Activated CD4-positive, alpha-beta T cell treated with anti-CD3 and anti-CD28 coated beads, Interleukin-2, amount 50 U/mL, for 24 hours (primary cell): ENCODE data around the gene EVA1C.
"Not testable (repeated sequence)": the region's sequence is repeated elsewhere in the genome, so short reads cannot be mapped to it uniquely, and the experiment has no call there.

Experiments used
- DNase-seq, 2 donors: peaks; one replicate each; pipeline ENCODE4 v3.0.0-alpha.2; 2020; ENCODE audit warnings: low read depth in 1 of 2, low spot score in 1 of 2

Gene EVA1C

GRCh38 chr21:32424191-32424535, 11.7 kb downstream of the EVA1C start:
- DNase-seq, result no peak

DNA sequence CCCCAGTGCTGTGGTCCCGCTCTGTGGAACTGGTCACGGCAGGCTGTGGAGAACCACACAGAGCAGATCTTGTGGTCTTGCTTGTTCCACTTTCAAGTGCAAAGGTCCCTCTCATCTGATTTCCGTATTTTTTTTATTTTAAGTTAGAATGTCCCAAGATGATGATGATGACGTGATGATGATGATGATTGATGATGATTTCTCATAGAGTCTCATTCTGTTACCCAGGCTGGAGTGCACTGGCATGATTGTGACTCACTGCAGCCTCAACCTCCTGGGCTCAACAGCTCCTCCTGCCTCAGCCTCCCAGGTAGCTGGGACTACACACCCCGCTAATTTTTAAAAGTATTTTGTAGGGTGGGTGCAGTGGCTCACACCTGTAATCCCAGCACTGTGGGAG, 12.2 kb downstream of the EVA1C start:
- no peak for DNase-seq

GRCh38 chr21:32425628-32426027, 13.1 kb downstream of the EVA1C start:
- no peak for DNase-seq

- DNase-seq, result no peak
These were observed 13.6 kb downstream of the EVA1C start for GRCh38 chr21:32426066-32426465.

- no peak for DNase-seq
These were observed 14.1 kb downstream of the EVA1C start for GRCh38 chr21:32426592-32427051.

DNA sequence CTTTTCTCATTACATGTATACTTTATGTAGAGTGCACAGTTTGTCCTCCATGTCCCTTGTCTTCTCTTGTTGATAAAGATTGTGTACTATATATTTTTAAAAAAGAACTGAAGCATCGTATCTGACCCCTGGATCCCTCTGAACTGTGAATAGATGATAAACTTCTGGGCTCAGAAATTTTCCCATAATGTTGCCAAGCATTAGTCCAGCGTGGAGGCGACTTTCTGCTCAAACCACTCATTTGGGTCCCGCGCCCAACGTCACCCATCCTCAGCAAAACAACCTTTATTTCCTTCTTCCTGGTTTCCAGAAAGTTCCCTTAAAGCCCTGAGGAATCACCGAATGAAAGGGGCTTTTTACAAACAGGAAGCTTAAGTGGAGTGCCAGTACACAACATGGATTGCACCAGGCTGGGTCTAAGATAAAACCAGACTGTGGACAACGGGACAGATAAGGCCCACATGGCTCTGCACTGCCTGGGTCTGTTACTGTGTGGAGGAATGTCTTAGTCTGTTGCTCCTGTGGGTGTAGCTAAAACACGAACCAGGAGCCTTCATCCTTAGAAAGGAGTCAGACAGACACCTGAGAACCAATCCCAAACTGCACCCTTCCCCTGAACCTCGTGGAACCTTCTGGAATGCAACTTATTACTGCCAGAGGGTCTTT, 15.6 kb downstream of the EVA1C start:
- no peak for DNase-seq

GRCh38 chr21:32432982-32433660, 20.6 kb downstream of the EVA1C start:
- DNase-seq, result not testable (repeated sequence)

DNA sequence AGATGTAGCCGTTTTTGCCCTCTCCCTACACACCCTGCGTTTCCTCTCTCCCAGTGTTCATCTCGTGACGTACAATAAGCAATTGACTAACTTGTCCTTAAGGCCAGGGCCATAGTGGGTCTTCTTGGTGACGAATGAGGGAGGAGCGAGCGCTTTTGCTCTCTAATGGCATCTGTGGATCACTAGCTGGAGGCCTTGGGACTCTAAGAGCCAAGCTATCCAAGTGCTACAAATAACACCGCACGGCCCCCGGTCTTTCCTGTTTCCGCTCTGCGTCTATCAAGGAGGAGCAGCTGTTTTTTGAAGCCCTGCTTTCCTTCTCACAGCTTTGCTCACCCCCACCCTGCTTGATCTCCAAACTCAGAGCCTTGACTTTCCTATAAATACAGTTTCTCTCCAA, 25.2 kb downstream of the EVA1C start:
- no peak for DNase-seq

- DNase-seq, result no peak
These were observed 30.2 kb downstream of the EVA1C start for GRCh38 chr21:32442566-32443318.

- no peak for DNase-seq
These were observed 32.6 kb downstream of the EVA1C start for GRCh38 chr21:32445101-32445500.

- DNase-seq, result not testable (repeated sequence)
These were observed 33.9 kb downstream of the EVA1C start for GRCh38 chr21:32446440-32446839.

GRCh38 chr21:32447224-32447623, 34.7 kb downstream of the EVA1C start:
- no peak for DNase-seq

DNA sequence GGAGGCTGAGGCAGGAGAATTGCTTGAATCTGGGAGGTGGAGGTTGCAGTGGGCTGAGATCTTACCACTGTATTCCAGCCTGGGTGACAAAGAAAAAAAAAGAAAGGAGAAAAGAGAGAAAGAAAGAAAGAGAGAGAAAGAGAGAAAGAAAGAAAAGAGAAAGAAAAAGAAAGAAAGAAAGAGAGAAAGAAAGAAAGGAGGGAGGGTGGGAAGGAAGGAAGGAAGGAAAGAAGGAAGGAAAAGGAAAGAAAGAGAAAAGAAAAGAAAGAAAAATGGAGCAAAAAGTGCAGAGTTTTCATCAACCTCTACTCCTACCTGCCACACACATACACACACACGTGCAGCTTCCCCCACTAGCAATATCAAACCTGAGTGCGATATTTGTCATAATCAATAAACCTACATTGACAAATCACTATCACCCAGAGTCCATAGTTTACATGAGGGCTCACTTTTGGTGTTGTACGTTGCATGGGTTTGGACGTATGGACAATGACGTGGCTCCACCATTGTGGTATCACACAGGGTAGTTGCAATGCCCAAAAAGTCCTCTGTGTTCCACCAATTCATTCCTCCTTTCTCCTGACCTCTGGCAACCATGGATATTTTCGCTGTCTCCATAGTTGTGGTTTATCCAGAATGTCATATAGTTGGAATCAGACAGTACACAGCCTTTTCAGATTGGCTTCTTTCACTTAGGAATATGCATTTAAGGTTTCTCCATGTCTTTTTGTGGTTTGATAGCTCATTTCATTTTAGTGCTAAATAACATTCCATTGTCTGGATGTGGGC, 36.5 kb downstream of the EVA1C start:
- no peak for DNase-seq

DNA sequence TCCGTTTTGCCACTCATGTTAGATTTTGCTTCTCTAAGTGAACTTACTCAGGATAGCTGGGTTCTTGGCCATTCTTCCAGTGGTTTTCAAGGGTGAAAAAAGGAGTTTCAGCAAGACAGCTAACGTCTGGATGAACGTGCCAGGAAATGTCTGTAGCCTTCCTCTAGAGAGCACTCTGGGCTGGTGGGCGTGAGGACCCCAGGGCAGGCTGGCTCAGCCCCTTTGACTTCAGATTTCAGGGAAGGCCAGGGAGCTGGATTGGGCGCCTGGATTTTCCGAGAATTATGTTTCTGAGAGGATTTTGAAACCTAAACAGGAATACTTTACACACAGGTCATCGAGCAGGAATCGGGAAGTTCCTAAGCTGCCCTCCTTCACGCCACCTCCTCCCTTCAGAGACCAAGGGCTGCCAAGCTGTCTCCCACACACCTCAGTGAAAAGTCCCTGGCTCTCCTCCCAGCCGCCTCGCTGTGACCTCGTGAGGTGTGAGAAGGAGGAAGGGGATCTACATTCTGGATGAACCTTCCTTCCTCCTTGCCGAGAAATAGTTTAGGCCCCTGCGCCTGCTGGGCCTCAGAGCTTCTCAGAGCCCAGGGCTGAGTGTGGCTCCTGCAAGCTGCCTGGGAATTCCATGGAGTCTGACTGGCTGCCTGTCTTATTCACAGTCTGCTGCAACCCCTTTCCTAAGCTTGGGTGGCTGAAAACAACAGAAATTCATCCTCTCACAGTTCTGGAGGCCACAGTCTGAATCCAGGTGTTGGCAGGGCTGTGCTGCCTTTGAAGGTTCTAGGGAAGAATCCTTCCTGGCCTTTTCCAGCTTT, 38.6 kb downstream of the EVA1C start:
- DNase-seq, result not testable (repeated sequence)

GRCh38 chr21:32452191-32452590, 39.7 kb downstream of the EVA1C start:
- not testable (repeated sequence) for DNase-seq

GRCh38 chr21:32452641-32453040, 40.1 kb downstream of the EVA1C start:
- no peak for DNase-seq

- DNase-seq, result no peak
These were observed 43.0 kb downstream of the EVA1C start for GRCh38 chr21:32455548-32455947.

GRCh38 chr21:32456497-32456918, 44.0 kb downstream of the EVA1C start:
- DNase-seq, result no peak

GRCh38 chr21:32457360-32457840, 44.9 kb downstream of the EVA1C start:
- DNase-seq, result no peak

DNA sequence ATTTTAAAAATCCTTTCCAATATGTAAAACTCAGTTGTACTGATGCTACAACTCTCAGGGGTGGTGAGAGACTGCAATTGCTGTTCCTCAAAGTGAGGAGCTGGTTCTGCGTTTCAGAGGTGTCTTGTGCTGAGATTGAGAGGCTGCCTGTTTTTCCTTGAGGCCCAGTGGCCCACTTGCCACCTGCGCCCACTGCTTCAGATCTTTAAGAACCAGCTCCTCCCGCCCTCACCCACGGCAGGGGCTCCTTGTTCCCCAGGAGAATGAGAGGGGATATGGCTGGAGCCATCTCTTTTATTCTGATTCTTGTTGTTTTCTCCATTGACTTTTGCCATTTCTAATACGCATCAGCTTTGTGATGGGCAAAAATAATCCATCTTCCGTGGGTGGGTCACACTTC, 45.5 kb downstream of the EVA1C start:
- no peak for DNase-seq
